A549 (cell line): Measurements from ENCODE around the gene TIAM2. TPM values are rescaled to one million over a fixed set of nuclear protein-coding genes. Genes with fewer than 3 reads are reported as not detected.

Source experiments
- ATAC-seq, 2 experiments: fragments of 200-7000 bp in 1 of 2; fragments of >200 bp in 1 of 2; cut with Nextera tagmentation in 1 of 2; cut with Tn5 transposase in 1 of 2; 3 replicates each; pipeline versions ENCODE4 v1.8.0 to v1.9.1; 2018 to 2020; ENCODE audit warnings: mild to moderate bottlenecking in 1 of 2, moderate library complexity in 1 of 2
- CTCF ChIA-PET: fragments of 300-600 bp; sonication (Branson Sonifier 250); formaldehyde crosslinking; extraction: SDS; loops from one replicate; lab custom pipeline; 2021; ENCODE audit warnings: antibody characterized with exemption, inconsistent platforms; lab: Yijun Ruan, JAX
- POLR2A ChIA-PET: fragments of 350-600 bp; formaldehyde crosslinking; extraction: SDS; loops from one replicate; lab custom pipeline; 2021; ENCODE audit warnings: antibody characterized with exemption, inconsistent platforms; lab: Yijun Ruan, JAX
- DNase-seq, 2 experiments: peaks; one replicate each; pipeline versions ENCODE4 v3.0.0 to v3.0.0-alpha.2; 2011 to 2016; ENCODE audit warnings: low read depth in 1 of 2, low spot score in 1 of 2
- FAIRE-seq: peaks from 2 replicates; lab custom pipeline; 2011; peaks lifted over from hg19 to GRCh38; lab: Jason Lieb, UNC
- H3K27ac ChIP-seq, 2 experiments: fragments of >200 bp; sonication (Bioruptor Twin); formaldehyde crosslinking; 3 replicates each; pipeline ENCODE4 v1.5.1; 2016 to 2017
- H3K4me1 ChIP-seq: fragments of >200 bp; sonication (Bioruptor Twin); formaldehyde crosslinking; 3 replicates; pipeline ENCODE4 v1.6.1; 2016
- H3K4me2 ChIP-seq: fragments of >200 bp; sonication (Bioruptor Twin); formaldehyde crosslinking; 3 replicates; pipeline ENCODE4 v1.6.1; 2016
- H3K4me3 ChIP-seq: fragments of >200 bp; sonication (Bioruptor Twin); formaldehyde crosslinking; 3 replicates; pipeline ENCODE4 v1.5.1; 2016
- H3K9me3 ChIP-seq: fragments of >200 bp; sonication (Bioruptor Twin); formaldehyde crosslinking; 3 replicates; pipeline ENCODE4 v1.6.1; 2016
- BHLHE40 ChIP-seq: IDR thresholded peaks from 2 replicates; pipeline ENCODE4 v1.6.1; 2012; ENCODE audit warnings: low read depth, low read length, inconsistent platforms
- CBX2 ChIP-seq: fragments of 200-600 bp; sonication (generic); IDR thresholded peaks from 2 replicates; pipeline ENCODE4 v1.6.1; 2016; ENCODE audit warnings: low read depth, mild to moderate bottlenecking, borderline replicate concordance
- CHD2 ChIP-seq: fragments of 150-350 bp; IDR thresholded peaks from 2 replicates; pipeline ENCODE4 v1.6.1; 2014; ENCODE audit warnings: low read length; ENCODE audit not compliant: partially characterized antibody
- CHD4 ChIP-seq: fragments of 200-600 bp; sonication (generic); IDR thresholded peaks from 2 replicates; pipeline ENCODE4 v1.6.1; 2016; ENCODE audit warnings: antibody characterized with exemption, mild to moderate bottlenecking, borderline replicate concordance
- EHMT2 ChIP-seq: fragments of 200-600 bp; sonication (generic); IDR thresholded peaks from 2 replicates; pipeline ENCODE4 v1.6.1; 2016; ENCODE audit warnings: antibody characterized with exemption, low read depth, mild to moderate bottlenecking, moderate library complexity
- FOSB ChIP-seq: fragments of 250-450 bp; sonication (Bioruptor Pico); IDR thresholded peaks from 2 replicates; pipeline ENCODE4 v1.5.0; 2020; ENCODE audit warnings: mild to moderate bottlenecking, moderate library complexity
- FOXS1 ChIP-seq: fragments of 250-450 bp; sonication (Bioruptor Pico); IDR thresholded peaks from 2 replicates; pipeline ENCODE4 v1.5.0; 2020; ENCODE audit warnings: mild to moderate bottlenecking, moderate library complexity
- GATA3 ChIP-seq: IDR thresholded peaks from 2 replicates; pipeline ENCODE4 v1.6.1; 2012; ENCODE audit warnings: borderline replicate concordance
- HDAC2 ChIP-seq: fragments of 200-600 bp; sonication (generic); IDR thresholded peaks from 2 replicates; pipeline ENCODE4 v1.6.1; 2016
- HOXA7 ChIP-seq: fragments of 250-450 bp; sonication (Bioruptor Pico); IDR thresholded peaks from 2 replicates; pipeline ENCODE4 v1.5.0; 2020; ENCODE audit warnings: mild to moderate bottlenecking, moderate library complexity
- JUNB ChIP-seq: fragments of >200 bp; sonication (Bioruptor Twin); formaldehyde crosslinking; IDR thresholded peaks from 2 replicates; pipeline ENCODE4 v1.6.1; 2016
- KDM1A ChIP-seq: fragments of 200-600 bp; sonication (generic); IDR thresholded peaks from 2 replicates; pipeline ENCODE4 v1.6.1; 2016; ENCODE audit warnings: low read depth, mild to moderate bottlenecking
- KDM5A ChIP-seq: fragments of 200-600 bp; sonication (generic); IDR thresholded peaks from 2 replicates; pipeline ENCODE4 v1.6.1; 2016; ENCODE audit warnings: antibody characterized with exemption, mild to moderate bottlenecking
- MAFK ChIP-seq: fragments of 450-650 bp; IDR thresholded peaks from 2 replicates; pipeline ENCODE4 v1.6.1; 2014; ENCODE audit not compliant: partially characterized antibody
- MAZ ChIP-seq: fragments of 150-350 bp; IDR thresholded peaks from 2 replicates; pipeline ENCODE4 v1.6.1; 2014; ENCODE audit warnings: antibody characterized with exemption, low read depth, low read length, borderline replicate concordance
- NFE2L2 ChIP-seq: fragments of 150-350 bp; conservative IDR thresholded peaks from 2 replicates; pipeline ENCODE4 v1.6.1; 2014; ENCODE audit warnings: low read length
- NPAS2 ChIP-seq: fragments of 250-450 bp; sonication (Bioruptor Pico); IDR thresholded peaks from 2 replicates; pipeline ENCODE4 v1.8.0; 2022; ENCODE audit warnings: mild to moderate bottlenecking, moderate library complexity, borderline replicate concordance
- NR3C1 ChIP-seq: fragments of >200 bp; sonication (Bioruptor Twin); formaldehyde crosslinking; IDR thresholded peaks from 3 replicates; pipeline ENCODE4 v1.6.1; 2017
- POLR2A ChIP-seq: IDR thresholded peaks from 2 replicates; pipeline ENCODE4 v1.6.1; 2012; ENCODE audit warnings: mild to moderate bottlenecking, low read length
- RARB ChIP-seq: fragments of 250-450 bp; sonication (Bioruptor Pico); IDR thresholded peaks from 2 replicates; pipeline ENCODE4 v1.8.0; 2021; ENCODE audit warnings: mild to moderate bottlenecking, moderate library complexity
- RCOR1 ChIP-seq: fragments of 150-350 bp; IDR thresholded peaks from 2 replicates; pipeline ENCODE4 v1.6.1; 2014; ENCODE audit warnings: antibody characterized with exemption, low read length, low read depth
- RFX5 ChIP-seq: fragments of 450-650 bp; IDR thresholded peaks from 2 replicates; pipeline ENCODE4 v1.7.1; 2014; ENCODE audit warnings: antibody characterized with exemption, mild to moderate bottlenecking, moderate library complexity
- RNF2 ChIP-seq: fragments of 200-600 bp; sonication (generic); IDR thresholded peaks from 2 replicates; pipeline ENCODE4 v1.6.1; 2016; ENCODE audit warnings: low read depth, mild to moderate bottlenecking, antibody characterized with exemption, moderate library complexity, borderline replicate concordance
- TFCP2L1 ChIP-seq: fragments of 250-450 bp; sonication (Bioruptor Pico); IDR thresholded peaks from 2 replicates; pipeline ENCODE4 v1.5.0; 2021; ENCODE audit warnings: mild to moderate bottlenecking
- ZNF302 ChIP-seq: fragments of 250-450 bp; sonication (Bioruptor Pico); IDR thresholded peaks from 2 replicates; pipeline ENCODE4 v1.9.0; 2021; ENCODE audit warnings: inconsistent platforms, mild to moderate bottlenecking, moderate library complexity
- WGBS: methylation state at CpG from one replicate; pipeline ENCODE4 v1.1.6; 2017; ENCODE audit errors: missing lambda C conversion rate; 5-methylcytosine and 5-hydroxymethylcytosine counted together
- polyA plus RNA-seq, 4 experiments: library from polyadenylated mRNA; depleted of rRNA in 3 of 4; stranded (reverse); fragments of >200 nt; fragmentation: RNase III in 1 of 4; extraction: RNeasy Plus Mini Kit Qiagen cat#74134 plus additional on column Dnase treatment in 1 of 4; gene quantifications; 2 replicates in 3 of 4; 3 replicates in 1 of 4; pipeline ENCODE4 v1.2.3, GENCODE V29; 2011 to 2017
- TF ChIP-seq, protein P1 (sequence below): fragments of 450-650 bp; IDR thresholded peaks from 2 replicates; pipeline ENCODE4 v1.6.1; 2014; ENCODE audit warnings: antibody characterized with exemption
- TF ChIP-seq, protein P2 (sequence below): fragments of >200 bp; sonication (Bioruptor Twin); formaldehyde crosslinking; IDR thresholded peaks from 3 replicates; pipeline ENCODE4 v1.5.1; 2016
- TF ChIP-seq, protein P3 (sequence below): fragments of >200 bp; sonication (Bioruptor Twin); formaldehyde crosslinking; IDR thresholded peaks from 3 replicates; pipeline ENCODE4 v1.6.1; 2016
- TF ChIP-seq, protein P4 (sequence below): IDR thresholded peaks from 2 replicates; pipeline ENCODE4 v1.6.1; 2012
- TF ChIP-seq, protein P5 (sequence below): fragments of 200-600 bp; sonication (generic); IDR thresholded peaks from 2 replicates; pipeline ENCODE4 v1.6.1; 2016; ENCODE audit warnings: antibody characterized with exemption, mild to moderate bottlenecking, moderate library complexity

Gene TIAM2
- polyA plus RNA-seq, 2 of the 4 experiments (the other 2 are of a cell fraction), result 2.5 to 3.1 TPM

DNA sequence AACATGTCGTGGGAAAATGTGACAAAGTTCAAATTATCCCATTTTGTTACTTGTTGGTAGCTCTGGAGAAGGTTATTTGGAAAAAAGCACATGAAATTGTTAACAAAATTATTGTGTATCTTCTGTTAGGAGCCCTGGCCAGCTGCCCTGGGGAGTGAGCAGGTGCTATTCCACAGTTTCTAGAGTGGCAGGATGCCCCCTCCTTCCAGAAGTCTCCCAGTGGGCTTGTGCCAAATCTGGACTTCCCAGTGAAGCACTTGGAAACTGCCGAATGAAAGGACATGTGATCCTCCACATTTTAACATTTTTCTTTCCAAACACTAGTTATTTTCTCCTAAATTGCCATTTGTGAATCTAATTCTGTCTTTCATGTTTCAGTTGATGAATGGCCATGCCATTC lies 201.8 kb downstream of the TIAM2 start (continued):
- TF ChIP-seq, protein P1, sequence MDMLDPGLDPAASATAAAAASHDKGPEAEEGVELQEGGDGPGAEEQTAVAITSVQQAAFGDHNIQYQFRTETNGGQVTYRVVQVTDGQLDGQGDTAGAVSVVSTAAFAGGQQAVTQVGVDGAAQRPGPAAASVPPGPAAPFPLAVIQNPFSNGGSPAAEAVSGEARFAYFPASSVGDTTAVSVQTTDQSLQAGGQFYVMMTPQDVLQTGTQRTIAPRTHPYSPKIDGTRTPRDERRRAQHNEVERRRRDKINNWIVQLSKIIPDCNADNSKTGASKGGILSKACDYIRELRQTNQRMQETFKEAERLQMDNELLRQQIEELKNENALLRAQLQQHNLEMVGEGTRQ, result no peak
- TF ChIP-seq CHD4 (no peak), RNF2 (no peak), NFE2L2 (no peak), FOXS1 (CRISPR knock-in tag) (no peak)

DNA sequence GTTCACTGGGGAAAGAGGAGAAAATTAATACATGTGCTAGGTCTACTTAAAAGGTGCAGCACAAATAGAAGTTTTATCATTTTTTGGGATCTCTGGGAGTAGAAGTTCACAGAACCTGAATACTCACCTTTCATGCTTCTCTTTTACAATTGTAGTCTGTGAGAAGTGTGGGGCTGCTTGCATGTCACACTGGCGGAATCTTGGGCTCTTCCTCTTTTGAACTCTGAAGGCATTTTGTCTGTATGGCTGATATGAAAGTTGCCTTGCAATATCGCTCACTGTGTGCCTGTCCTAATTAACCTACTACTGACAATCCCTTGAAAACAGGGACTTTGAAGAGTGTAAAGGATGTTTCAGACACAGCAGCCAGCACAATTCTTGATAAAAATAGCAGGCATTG lies 202.8 kb downstream of the TIAM2 start:
- H3K9me3 ChIP-seq, result no peaks in the 10 kb centered on the region
- 100% methylated on average over 2 of the region's 2 CpGs for WGBS
- no peak overlapping the region for H3K27ac ChIP-seq
- ChIA-PET POLR2A (no interaction called here), CTCF (interaction anchor here (1.2 kb wide), 1 partner anchor 21 kb away, joined by 3 read pairs; no protein-coding TSS in a partner anchor)
- ATAC-seq (no peak), FAIRE-seq (no peak), DNase-seq (no peak)
- TF ChIP-seq, protein P2, sequence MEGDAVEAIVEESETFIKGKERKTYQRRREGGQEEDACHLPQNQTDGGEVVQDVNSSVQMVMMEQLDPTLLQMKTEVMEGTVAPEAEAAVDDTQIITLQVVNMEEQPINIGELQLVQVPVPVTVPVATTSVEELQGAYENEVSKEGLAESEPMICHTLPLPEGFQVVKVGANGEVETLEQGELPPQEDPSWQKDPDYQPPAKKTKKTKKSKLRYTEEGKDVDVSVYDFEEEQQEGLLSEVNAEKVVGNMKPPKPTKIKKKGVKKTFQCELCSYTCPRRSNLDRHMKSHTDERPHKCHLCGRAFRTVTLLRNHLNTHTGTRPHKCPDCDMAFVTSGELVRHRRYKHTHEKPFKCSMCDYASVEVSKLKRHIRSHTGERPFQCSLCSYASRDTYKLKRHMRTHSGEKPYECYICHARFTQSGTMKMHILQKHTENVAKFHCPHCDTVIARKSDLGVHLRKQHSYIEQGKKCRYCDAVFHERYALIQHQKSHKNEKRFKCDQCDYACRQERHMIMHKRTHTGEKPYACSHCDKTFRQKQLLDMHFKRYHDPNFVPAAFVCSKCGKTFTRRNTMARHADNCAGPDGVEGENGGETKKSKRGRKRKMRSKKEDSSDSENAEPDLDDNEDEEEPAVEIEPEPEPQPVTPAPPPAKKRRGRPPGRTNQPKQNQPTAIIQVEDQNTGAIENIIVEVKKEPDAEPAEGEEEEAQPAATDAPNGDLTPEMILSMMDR, result no peak
- no peak for TF ChIP-seq FOSB (CRISPR knock-in tag)
- no peak for TF ChIP-seq ZNF302 (CRISPR knock-in tag)
- no peak for TF ChIP-seq HDAC2
- TF ChIP-seq JUNB, result no peak
- TF ChIP-seq CBX2, result no peak
- TF ChIP-seq, protein P3, sequence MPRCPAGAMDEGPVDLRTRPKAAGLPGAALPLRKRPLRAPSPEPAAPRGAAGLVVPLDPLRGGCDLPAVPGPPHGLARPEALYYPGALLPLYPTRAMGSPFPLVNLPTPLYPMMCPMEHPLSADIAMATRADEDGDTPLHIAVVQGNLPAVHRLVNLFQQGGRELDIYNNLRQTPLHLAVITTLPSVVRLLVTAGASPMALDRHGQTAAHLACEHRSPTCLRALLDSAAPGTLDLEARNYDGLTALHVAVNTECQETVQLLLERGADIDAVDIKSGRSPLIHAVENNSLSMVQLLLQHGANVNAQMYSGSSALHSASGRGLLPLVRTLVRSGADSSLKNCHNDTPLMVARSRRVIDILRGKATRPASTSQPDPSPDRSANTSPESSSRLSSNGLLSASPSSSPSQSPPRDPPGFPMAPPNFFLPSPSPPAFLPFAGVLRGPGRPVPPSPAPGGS, result no peak
- no peak for TF ChIP-seq NFE2L2
- no peak for TF ChIP-seq NR3C1
- TF ChIP-seq TFCP2L1, result no peak
- no peak for TF ChIP-seq NPAS2 (CRISPR knock-in tag)
- TF ChIP-seq KDM1A, result no peak
- TF ChIP-seq HOXA7 (CRISPR knock-in tag), result no peak
- TF ChIP-seq RFX5, result no peak
- no peak for TF ChIP-seq POLR2A
- peaks cover 22% of the 10 kb centered on the region for H3K4me1 ChIP-seq
- H3K4me2 ChIP-seq, result no peak overlapping the region
- H3K4me3 ChIP-seq, result no peak overlapping the region

DNA sequence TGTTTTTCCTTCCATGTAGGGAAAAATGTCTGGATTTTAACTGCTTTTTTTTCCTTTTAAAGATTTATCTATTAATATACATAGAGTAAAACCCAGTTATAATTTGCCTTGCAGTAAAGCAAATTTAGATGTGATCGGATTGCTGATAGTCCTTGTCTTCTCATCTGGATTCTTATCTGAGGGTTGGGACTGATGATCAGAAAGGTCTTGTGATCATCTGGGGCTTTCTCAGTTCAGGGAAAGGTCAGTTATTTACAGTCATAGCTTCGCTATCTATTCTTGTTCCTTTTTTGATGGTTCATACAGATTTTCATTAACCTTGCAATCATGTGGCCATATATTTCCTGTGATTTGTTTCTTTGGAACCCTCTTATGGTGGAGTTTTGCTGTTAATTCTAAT lies 204.9 kb downstream of the TIAM2 start:
- no peak for FAIRE-seq
- Histone ChIP-seq H3K27ac (peak overlapping the region in 1 of 2 experiments; percentile 23; a peak in 1 of 6 replicates), H3K4me2 (no peak overlapping the region), H3K4me3 (no peak overlapping the region), H3K9me3 (no peaks in the 10 kb centered on the region), H3K4me1 (peaks cover 22% of the 10 kb centered on the region)
- 67% methylated on average over 2 of the region's 2 CpGs for WGBS
- ChIA-PET CTCF (interaction anchor here (1.4 kb wide), 1 partner anchor 28 kb away, joined by 3 read pairs; no protein-coding TSS in a partner anchor), POLR2A (no interaction called here)
- no peak for DNase-seq
- no peak for ATAC-seq
- no peak for TF ChIP-seq EHMT2
- TF ChIP-seq, protein P4, sequence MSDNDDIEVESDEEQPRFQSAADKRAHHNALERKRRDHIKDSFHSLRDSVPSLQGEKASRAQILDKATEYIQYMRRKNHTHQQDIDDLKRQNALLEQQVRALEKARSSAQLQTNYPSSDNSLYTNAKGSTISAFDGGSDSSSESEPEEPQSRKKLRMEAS, result no peak
- no peak for TF ChIP-seq JUNB
- TF ChIP-seq CHD2, result no peak
- no peak for TF ChIP-seq BHLHE40
- TF ChIP-seq MAZ, result no peak
- TF ChIP-seq FOXS1 (CRISPR knock-in tag), result no peak
- TF ChIP-seq, protein P5, sequence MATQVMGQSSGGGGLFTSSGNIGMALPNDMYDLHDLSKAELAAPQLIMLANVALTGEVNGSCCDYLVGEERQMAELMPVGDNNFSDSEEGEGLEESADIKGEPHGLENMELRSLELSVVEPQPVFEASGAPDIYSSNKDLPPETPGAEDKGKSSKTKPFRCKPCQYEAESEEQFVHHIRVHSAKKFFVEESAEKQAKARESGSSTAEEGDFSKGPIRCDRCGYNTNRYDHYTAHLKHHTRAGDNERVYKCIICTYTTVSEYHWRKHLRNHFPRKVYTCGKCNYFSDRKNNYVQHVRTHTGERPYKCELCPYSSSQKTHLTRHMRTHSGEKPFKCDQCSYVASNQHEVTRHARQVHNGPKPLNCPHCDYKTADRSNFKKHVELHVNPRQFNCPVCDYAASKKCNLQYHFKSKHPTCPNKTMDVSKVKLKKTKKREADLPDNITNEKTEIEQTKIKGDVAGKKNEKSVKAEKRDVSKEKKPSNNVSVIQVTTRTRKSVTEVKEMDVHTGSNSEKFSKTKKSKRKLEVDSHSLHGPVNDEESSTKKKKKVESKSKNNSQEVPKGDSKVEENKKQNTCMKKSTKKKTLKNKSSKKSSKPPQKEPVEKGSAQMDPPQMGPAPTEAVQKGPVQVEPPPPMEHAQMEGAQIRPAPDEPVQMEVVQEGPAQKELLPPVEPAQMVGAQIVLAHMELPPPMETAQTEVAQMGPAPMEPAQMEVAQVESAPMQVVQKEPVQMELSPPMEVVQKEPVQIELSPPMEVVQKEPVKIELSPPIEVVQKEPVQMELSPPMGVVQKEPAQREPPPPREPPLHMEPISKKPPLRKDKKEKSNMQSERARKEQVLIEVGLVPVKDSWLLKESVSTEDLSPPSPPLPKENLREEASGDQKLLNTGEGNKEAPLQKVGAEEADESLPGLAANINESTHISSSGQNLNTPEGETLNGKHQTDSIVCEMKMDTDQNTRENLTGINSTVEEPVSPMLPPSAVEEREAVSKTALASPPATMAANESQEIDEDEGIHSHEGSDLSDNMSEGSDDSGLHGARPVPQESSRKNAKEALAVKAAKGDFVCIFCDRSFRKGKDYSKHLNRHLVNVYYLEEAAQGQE, result no peak
- TF ChIP-seq RCOR1, result no peak
- TF ChIP-seq TFCP2L1, result no peak
- TF ChIP-seq ZNF302 (CRISPR knock-in tag), result no peak
- TF ChIP-seq RARB (CRISPR knock-in tag), result no peak
- TF ChIP-seq GATA3, result no peak
- TF ChIP-seq CHD4, result no peak
- TF ChIP-seq, protein P1, result no peak
- no peak for TF ChIP-seq KDM5A
- TF ChIP-seq MAFK, result no peak
